Activated gamma-delta T cell treated with anti-CD3 and anti-CD28 coated beads, Interleukin-2, amount 50 U/mL, for 16 hours (primary cell): ENCODE data around the gene AGPAT2.

Experiments
- DNase-seq: peaks from one replicate; pipeline ENCODE4 v3.0.0-alpha.2; 2020; ENCODE audit warnings: low read depth

The AGPAT2 gene

DNA sequence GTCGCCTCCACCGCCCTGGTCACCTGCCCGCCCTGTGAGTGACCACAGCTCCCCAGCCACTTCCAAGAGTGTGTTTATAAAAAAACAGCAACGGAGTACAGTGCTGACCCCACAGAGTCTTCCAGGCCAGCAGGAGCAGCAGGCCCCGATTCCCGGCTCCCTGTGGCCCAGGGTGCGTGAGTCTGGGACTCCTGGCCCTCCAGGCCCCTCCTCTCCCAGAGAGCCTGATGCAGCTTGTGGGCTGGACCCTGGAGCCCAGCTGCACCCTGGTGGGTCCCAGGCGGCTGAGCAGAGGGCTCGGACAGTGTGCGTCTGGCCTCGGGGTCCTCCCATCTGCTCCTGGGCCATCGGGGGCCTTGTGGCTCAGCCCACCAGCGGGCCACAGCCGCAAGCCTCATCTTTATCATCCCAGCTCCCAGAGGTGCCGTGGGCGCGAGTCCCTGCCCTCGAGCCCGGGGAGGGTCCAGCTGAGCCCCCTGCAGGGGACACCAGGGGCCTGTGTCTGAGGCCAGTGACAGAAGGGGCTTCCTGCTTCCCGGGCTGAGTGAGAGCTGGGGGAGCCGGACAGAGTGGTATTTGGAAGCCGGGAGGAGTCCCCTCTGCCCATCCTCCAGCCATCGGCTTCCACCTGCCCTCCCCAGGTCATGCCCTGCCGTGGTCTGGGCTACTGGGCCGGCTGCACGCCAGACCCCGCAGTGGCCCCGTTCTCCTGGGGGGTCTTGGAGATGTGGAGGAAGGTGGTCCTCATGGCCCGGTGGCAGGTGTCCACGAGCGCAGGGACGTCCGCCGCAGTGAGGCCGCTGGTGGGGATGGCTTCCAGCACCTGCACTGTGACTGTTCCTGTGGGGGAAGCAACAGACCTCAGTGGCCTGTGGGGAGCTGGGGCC lies 13.9 kb downstream of the AGPAT2 start:
- DNase-seq: no peak

DNA sequence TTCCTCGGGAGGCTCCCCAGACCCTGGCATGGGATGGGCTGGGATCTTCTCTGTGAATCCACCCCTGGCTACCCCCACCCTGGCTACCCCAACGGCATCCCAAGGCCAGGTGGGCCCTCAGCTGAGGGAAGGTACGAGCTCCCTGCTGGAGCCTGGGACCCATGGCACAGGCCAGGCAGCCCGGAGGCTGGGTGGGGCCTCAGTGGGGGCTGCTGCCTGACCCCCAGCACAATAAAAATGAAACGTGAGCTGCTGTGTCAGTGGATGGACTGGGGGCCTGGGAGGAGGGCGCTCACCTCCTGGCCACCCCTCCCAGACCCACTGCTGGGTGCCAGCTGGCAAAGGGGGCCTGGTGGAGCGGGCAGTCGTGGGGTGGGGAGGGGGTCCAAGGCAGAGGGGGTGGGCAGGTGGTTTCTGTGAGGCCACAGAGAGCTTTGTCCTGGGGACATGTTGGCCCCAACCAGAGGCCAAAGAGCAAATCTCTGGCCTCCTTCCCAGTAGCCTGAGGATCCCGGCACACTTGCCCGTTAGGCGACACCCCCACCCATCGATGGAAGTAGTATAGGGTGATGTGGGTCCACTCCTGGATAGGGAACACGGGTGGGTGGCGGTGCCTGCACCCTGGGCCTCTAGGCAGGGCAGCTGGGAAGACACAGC lies 14.7 kb downstream of the AGPAT2 start:
- DNase-seq: no peak

DNA sequence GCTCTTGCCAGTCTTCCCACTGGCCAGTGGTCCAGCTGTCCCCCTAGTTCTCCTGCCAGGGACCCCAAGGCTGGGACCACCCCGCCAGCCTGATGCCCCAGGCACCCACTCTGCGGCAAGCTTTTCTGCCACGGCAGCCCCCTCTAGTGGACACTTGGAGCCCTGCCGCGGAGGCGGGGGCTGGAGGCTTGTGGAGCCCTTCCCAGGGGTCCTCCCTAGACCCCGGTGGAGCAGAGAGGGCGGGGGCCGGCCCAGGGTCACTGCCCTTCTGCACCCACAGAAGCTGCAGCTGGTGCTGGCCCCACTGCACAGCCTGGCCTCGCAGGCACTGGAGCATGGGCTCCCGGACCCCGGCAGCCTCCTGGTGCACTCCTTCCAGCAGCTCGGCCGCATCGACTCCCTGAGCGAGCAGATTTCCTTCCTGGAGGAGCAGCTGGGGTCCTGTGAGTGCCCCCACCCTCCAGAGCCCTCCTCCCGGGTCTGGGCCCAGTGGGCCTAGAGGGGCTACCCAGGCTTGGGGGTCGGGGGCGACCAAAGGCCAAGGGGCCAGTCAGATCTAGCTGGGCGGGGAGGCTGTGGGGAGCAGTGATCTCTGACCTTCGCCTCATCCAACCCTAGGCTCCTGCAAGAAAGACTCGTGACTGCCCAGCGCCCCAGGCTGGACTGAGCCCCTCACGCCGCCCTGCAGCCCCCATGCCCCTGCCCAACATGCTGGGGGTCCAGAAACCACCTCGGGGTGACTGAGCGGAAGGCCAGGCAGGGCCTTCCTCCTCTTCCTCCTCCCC lies 15.4 kb downstream of the AGPAT2 start:
- no peak for DNase-seq

DNA sequence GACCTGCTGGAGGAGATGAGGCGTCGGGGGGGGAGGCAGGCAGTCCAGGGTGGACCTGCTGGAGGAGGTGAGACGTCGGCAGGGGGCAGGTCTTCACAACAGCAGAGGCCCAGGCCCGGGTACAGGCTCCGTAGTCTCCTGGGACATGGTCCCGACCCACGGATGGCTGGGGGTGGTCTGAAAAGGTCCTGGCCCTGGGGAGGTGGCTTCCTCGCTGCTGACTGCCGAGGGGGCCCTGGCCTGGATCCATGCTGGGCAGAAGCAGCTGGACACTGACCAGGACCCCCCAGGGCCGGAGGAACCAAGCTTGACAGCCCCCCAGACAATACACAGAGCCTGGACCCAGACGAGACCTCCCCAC lies 16.0 kb downstream of the AGPAT2 start:
- DNase-seq: no peak

DNA sequence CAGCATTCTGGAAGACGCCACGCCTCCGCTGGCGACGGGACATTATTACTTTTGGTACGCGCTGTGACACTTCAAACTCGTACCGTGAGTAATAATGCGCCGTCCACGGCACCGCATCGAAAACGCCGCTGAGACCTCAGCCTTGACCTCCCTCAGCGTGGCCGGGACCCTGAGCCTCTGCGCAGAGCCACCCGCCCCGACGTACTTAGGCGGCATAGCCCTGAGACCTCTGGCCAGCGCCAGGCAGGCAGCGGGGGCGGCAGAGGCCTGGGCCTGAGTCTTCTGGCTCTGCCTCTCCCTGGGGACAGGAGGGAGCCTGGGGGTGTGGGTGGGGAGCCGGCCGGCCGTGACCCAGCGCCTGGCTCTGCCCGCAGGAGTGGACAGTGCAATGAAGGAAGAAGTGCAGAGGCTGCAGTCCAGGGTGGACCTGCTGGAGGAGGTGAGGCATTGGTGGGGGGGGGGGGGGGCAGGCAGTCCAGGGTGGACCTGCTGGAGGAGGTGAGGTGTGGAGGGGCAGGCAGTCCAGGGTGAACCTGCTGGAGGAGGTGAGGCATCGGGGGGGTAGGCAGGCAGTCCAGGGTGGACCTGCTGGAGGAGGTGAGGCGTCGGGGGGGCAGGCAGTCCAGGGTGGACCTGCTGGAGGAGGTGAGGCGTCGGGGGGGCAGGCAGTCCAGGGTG lies 16.5 kb downstream of the AGPAT2 start:
- no peak for DNase-seq

DNA sequence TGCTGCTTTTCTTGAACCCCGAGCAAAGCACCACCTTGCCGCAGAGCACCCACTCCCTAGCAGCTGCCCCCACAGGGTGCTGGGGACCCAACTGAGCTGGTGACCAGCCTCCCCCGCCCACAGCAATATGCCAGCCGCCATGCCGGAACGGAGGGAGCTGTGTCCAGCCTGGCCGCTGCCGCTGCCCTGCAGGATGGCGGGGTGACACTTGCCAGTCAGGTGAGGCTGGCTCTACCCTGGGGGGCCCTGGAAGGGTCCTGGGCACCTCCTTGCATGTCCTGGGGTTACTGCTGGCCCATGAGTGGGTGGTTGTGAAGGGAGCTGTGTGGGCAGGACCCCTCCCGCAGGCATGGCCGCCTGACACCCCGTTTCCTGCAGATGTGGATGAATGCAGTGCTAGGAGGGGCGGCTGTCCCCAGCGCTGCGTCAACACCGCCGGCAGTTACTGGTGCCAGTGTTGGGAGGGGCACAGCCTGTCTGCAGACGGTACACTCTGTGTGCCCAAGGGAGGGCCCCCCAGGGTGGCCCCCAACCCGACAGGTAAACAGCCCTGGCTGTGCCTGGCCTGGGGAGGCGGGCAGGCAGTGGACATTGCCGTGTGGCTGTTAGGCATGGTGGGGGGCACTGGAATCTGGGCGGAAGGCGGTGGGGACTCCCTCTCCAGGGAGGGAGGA lies 17.3 kb downstream of the AGPAT2 start:
- DNase-seq: no peak

DNA sequence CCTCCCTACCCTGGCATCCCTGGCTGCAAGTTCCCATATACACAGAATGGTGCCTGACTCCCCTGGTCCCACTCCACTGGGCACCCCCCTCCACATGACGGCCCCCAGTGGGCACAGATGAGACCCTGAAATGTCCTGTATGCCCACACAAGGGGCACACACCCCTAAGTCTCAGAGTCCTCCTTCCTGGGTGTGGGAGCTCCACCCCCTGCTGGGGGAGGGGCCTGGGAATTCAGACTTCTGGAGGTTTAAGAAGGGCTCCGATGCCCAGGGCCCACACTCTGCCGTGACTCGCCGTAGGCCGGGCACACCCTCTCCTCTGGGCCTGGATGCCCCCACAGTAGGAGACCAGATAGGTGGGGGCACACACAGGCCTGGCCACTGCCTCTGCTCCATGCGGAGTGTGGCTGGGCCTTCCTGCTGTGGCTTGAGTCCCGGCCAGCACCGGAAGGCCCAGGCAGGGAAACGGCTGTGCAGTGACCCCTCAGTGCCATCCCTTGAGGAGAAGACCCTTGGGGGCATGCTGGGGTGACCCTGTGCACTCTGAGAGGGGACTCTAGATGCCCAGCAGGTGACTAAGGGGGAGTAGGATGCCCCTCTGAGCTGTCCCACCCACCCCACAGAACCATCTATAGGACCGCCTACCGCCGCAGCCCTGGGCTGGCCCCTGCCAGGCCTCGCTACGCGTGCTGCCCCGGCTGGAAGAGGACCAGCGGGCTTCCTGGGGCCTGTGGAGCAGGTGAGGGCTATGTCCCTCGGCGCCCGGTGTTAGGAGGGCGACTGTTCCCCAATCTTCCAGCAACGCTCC lies 18.1 kb downstream of the AGPAT2 start:
- DNase-seq: no peak

DNA sequence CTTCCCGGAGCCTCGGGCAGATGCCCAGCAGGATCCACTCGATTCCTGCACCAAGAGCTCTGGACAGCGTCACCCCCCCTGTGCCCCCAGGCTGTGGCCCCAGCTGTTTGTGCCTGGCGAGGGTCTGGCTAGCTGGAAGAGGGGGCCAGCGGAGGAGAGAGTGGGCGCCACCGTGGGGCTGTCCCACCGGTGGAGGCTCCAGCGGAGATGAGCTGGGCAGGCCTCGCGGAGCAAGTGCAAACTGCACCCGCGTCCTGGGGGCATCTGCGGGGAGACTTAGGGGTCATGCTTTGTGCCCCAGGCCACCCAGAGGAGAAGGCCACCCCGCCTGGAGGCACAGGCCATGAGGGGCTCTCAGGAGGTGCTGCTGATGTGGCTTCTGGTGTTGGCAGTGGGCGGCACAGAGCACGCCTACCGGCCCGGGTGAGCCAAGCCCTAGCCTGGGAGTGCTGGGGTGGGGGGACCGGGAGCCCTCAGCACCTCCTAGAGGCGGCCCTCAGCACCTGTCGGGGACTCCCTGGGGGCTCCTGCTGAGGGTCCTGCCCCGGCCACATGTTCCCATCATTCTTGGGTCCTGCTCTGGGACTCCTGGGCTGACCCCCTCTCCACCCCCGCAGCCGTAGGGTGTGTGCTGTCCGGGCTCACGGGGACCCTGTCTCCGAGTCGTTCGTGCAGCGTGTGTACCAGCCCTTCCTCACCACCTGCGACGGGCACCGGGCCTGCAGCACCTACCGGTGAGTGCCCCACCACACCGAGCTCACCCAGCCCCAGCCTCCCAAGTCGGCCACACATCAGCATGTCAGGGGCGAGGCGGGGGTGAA lies 19.1 kb downstream of the AGPAT2 start:
- no peak for DNase-seq

DNA sequence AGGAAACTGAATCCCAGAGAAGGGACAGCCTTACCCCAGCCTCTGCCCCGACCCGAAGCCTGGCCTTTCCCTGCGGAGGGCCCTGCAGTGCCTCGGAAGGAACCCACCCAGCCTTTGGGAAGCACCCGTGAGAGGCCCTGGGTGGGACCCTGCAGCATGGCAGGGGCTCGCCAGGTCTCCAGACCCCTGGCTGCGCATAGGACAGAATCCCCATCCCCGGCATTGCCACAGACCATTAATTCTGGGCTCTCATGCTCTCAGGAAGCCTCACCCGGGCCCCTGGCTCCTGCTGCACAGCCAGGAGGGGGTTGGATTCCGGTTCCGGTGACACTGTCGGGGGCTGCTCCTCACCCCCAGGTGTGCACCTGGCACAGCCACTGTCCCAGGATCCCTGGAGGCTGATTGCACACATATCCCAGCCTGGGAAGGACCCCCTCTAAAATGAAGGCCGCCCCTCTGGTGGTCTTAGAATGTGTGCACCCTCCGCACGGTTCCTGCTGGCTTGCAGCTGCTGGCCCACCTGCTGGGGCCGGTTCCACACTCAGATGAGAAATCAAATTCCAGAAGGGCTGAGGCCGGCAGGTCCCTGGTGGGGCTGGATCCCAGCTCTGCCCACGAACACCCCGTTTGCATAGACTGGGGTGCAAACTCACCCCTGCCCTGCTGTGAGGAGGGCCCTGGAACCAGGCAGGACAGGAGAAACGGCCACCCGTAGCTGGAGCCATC lies 19.9 kb downstream of the AGPAT2 start:
- no peak for DNase-seq

DNA sequence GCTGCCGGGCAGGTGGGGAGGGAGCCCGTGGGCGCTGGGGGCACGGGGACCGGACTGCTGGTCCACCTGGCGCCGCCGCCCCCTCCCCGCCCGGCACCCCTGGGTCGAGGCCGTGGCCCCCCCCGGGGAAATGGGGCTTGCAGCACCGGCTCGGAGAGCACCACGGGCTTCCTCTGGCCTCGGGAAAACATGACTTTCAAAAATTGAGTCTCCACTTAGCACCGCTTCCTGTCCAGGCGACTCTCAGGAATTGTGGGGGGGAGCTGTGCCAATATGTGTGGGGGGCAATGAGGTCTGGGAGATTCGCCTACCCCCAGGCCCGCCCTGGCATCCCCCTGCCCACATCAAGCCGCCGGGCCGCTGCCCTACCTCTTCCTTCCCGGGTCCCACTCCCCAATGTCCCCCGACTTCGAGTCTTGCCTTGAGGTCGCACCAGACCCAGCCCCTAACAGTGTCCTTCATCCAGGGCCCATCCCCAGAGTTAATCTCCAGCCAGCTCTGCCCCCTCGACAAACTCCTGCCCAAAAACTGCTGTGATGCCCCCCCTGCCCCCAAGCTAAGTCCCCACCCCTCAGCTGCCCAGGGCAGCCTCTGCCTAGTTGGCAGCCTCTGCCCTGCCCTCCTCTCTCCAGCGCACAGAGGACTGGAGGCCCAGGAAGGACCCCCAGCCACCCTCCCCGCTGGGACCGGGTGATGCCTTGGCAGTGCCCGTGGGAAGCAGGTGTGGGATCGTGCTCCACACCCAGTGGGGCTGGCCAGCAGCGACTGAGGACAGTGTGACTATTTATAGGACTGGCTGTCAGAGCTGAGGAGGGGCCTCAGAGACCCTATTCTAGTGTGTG lies 20.7 kb downstream of the AGPAT2 start:
- DNase-seq: no peak

DNA sequence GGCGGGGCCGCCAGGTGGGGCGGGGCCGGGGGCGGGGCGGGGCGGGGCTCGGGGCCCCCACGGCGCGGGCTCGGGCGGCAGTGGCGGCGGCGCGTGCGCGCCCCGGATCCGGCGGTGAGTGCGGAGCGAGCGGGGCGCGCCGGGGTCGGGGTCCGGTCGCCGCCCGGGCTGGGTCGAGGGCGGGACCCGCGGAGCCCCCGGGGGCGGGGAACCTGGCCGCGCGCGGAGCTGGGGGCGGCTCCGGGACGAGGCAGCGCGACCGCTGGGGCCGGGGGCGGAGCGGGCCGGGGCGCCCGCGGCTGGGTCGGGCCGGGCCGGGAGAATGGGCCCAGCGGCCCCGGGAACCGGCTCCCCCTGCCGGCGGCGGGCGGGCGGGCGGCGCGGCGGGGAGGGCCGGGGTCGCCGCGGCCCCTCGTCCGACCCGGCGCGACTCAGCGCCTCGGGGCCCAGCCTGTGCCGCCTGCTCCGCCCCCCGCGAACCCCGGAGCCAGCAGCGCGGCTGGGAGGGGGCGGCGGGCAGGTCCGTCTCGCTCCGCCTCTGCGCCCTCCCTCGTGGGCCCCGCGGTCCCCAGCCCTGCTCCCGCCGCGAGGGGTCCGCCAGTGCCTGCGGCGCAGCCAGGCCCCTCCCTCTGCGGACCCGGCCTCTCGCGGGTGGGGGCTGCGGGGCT lies 21.4 kb downstream of the AGPAT2 start:
- DNase-seq: no peak

DNA sequence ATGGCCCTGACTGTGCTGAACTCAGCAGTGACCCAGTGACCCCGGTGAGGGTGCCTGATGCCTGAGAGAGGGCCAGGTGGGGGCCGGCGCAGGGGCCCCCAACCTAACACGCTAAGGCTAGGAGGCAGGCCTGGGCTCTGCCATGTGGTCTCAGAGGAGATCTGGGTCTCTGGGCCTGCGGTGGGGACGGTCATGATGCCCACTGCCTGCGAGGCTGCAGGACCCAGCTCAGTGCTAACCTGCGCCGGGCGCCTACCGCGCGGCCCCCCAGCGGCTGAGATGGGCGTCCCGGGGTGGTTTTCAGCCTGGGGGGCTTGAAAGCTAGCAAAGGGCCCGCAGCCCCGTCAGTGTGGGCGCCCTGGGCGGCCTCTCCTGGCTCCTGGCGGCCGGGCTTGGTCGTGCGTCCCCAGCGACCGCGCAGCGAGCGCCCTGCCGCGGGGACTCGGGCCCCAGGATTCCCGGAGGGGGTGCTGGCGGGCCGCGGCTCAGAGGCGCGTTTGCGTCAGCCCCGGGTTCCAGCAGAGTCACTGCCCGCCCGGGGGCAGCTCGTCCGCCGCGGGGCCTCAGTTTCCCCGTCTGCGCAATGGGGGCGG lies 22.1 kb downstream of the AGPAT2 start:
- no peak for DNase-seq

DNA sequence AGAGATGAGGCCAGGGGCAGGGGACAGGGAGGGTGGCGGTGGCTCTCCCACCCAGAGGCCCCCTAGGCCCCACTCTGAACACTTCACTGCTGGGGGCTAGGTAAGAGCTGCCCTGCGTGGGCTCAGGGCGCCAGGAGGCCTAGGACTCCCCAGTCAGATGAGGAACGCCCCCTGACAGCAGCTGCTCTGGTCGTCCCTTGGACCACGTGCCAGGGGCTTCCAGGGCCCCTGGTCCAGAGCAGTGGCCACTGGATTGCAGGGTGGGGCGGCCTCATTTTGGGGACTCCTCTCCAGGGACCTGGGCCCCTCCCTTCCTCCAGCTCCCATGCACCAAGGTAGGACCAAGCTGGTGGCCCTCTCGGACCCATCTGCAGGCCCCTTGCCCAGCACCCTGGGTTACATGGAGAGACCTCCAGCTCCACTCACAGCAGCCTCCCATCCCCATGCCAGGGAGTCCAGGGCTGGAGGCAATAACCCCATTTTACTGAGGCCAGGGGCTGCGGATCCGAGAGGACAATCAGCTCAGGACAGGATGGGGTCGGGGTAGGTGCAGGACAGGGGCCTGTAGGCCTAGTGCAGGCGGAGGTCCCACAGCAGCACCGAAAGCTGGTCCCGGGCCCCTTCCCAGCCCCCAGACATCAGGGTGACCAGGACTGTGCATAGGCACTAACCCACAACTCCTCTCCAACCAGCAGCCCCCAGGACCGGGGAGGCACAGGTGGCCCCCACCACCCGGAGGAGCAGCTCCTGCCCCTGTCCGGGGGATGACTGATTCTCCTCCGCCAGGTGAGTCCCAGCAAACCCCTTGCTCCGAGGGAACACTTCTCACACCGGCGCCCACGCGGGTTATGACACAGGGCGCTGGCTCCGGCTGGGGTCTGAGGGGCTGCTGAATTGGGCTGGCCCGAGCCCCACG lies 23.0 kb downstream of the AGPAT2 start:
- no peak for DNase-seq

DNA sequence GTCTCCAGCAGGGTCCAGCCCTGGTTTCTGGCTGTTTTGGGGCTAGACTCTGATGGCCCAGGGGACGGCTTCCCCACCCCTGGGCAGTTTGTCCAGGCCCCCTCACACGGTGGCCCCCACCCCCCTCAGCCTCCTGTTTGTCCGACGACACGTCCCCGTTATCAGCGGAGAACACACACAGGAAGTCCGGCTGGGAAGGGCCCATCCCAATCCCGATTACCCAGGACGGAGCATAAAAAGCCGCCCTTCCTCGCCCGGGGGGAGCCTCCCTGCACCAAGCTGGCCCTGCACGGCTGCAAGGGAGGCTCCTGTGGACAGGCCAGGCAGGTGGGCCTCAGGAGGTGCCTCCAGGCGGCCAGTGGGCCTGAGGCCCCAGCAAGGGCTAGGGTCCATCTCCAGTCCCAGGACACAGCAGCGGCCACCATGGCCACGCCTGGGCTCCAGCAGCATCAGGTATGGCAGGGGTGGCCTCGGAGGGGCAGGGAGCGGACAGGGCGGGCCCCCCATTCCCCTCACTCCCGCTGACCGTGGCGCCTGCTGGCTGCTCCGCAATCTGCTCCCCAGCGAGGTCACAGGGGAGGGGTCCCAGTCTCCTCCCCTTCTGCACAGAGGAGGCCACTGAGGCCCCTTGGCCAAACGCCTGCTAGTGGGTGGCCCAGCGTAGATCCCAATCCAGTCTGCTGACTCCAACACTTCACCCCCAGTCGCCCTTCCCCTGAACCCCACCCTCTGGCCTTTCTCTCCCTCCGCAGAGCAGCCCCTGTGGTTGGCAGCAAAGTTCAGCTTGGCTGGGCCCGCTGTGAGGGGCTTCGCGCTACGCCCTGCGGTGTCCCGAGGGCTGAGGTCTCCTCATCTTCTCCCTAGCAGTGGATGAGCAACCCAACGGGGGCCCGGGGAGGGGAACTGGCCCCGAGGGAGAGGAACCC lies 24.3 kb downstream of the AGPAT2 start, which contains the start of gene EGFL7:
TSS of gene EGFL7 (plus strand) at position 261 of the 926 bp plus-strand sequence. CDS start 5,367 bp downstream, outside the sequence.
- no peak for DNase-seq

DNA sequence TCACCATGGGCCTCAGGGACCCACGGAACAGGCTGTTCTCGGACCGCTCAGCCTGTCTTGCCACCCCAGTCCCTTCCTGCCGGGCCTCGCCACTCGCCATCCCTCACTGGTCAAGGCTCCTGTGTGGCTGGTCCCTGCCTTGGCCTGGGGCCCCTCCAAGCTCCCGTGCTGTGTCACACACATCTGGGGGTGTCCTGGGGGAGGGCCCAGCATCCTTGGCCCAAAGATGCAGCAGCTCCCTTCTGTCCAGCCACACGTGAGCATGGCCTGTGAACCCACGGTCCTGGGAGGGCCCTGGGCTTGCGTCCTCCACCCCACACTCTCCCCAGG lies 25.0 kb downstream of the AGPAT2 start:
- DNase-seq: no peak
